PC-3 (cell line): ENCODE data around the gene CD200R1L.

Experiments used
- EZH2 ChIP-seq: fragments of 300-600 bp; sonication (generic); IDR thresholded peaks from one replicate; pipeline ENCODE4 v1.6.1; 2017; ENCODE audit warnings: antibody characterized with exemption, mild to moderate bottlenecking, low read length; ENCODE audit not compliant: unreplicated experiment
- EZH2phosphoT487 ChIP-seq: fragments of 300-600 bp; sonication (generic); IDR thresholded peaks from 2 replicates; pipeline ENCODE4 v1.6.1; 2018; ENCODE audit warnings: mild to moderate bottlenecking, antibody characterized with exemption, low read length, borderline replicate concordance
- TF ChIP-seq, protein P1 (sequence below): fragments of 300-600 bp; sonication (generic); conservative IDR thresholded peaks from 2 replicates; pipeline ENCODE4 v1.5.1; 2017; ENCODE audit warnings: antibody characterized with exemption, low read depth, mild to moderate bottlenecking, low read length

DNA sequence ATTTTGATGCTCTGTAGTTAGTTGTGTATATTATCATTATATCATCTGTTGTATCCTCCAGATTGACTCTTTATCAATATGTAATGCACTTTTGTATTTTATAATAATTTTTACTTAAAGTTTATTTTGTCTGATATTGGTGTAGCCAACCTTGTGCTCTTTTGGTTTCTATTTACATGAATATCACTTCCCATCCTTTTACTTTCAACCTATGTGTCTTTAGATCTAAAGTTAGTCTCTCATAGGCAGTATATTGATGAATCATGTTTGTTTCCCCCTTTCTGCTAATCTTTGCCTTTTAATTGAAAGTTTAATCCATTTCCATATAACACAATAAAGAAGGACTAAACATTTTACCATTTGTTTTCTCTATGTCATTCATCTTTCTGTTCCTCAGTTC lies 28.1 kb upstream of the CD200R1L start:
- TF ChIP-seq, protein P1, sequence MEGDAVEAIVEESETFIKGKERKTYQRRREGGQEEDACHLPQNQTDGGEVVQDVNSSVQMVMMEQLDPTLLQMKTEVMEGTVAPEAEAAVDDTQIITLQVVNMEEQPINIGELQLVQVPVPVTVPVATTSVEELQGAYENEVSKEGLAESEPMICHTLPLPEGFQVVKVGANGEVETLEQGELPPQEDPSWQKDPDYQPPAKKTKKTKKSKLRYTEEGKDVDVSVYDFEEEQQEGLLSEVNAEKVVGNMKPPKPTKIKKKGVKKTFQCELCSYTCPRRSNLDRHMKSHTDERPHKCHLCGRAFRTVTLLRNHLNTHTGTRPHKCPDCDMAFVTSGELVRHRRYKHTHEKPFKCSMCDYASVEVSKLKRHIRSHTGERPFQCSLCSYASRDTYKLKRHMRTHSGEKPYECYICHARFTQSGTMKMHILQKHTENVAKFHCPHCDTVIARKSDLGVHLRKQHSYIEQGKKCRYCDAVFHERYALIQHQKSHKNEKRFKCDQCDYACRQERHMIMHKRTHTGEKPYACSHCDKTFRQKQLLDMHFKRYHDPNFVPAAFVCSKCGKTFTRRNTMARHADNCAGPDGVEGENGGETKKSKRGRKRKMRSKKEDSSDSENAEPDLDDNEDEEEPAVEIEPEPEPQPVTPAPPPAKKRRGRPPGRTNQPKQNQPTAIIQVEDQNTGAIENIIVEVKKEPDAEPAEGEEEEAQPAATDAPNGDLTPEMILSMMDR: no peak
- no peak for TF ChIP-seq EZH2phosphoT487
- no peak for TF ChIP-seq EZH2
